GM10266 (cell line): ENCODE data around the gene RSRP1.

Source experiments
- DNase-seq: peaks from one replicate; pipeline ENCODE4 v3.0.0; 2012; ENCODE audit errors: extremely low spot score
- CTCF ChIP-seq: IDR thresholded peaks from 2 replicates; pipeline ENCODE4 v1.5.1; 2012; ENCODE audit warnings: mild to moderate bottlenecking, low read depth; ENCODE audit not compliant: control insufficient read depth, insufficient read depth; ENCODE audit errors: missing control alignments

Gene RSRP1

GRCh38 chr1:25217598-25218232, 29.5 kb downstream of the RSRP1 start:
- TF ChIP-seq CTCF, result no peak
- no peak for DNase-seq

GRCh38 chr1:25217015-25217414, 30.2 kb downstream of the RSRP1 start:
- DNase-seq, result no peak
- TF ChIP-seq CTCF, result no peak

- DNase-seq, result no peak
Measured at GRCh38 chr1:25216123-25216522, 31.1 kb downstream of the RSRP1 start.

GRCh38 chr1:25212725-25213124, 34.5 kb downstream of the RSRP1 start:
- DNase-seq, result no peak
- TF ChIP-seq CTCF, result no peak

More at GRCh38 chr1:25216123-25216522, 31.1 kb downstream of the RSRP1 start:
- TF ChIP-seq CTCF, result no peak

- no peak for DNase-seq
- TF ChIP-seq CTCF, result no peak
Measured at GRCh38 chr1:25210728-25211127, 36.5 kb downstream of the RSRP1 start.

GRCh38 chr1:25209516-25209915, 37.7 kb downstream of the RSRP1 start:
- TF ChIP-seq CTCF, result no peak

GRCh38 chr1:25208561-25209222, 38.6 kb downstream of the RSRP1 start:
- TF ChIP-seq CTCF, result no peak
- DNase-seq, result no peak

More at GRCh38 chr1:25209516-25209915, 37.7 kb downstream of the RSRP1 start:
- DNase-seq, result no peak
